CD4-positive, alpha-beta T cell treated with Interleukin-12 subunit alpha and Interleukin-12 subunit beta, for 1 hour (primary cell): Measurements from ENCODE around the gene FOXJ3.

Experiments
- DNase-seq: peaks from one replicate; pipeline ENCODE4 v3.0.0-alpha.2; 2020

The FOXJ3 gene

GRCh38 chr1:42302034-42302433, 33.0 kb downstream of the FOXJ3 start:
- no peak for DNase-seq

- DNase-seq: no peak
Observed at GRCh38 chr1:42298520-42298919, 36.5 kb downstream of the FOXJ3 start.

- DNase-seq: no peak
Observed at GRCh38 chr1:42295816-42296215, 39.2 kb downstream of the FOXJ3 start.

GRCh38 chr1:42290130-42290529, 44.9 kb downstream of the FOXJ3 start:
- no peak for DNase-seq

- no peak for DNase-seq
Observed at GRCh38 chr1:42288311-42288985, 46.6 kb downstream of the FOXJ3 start.

- no peak for DNase-seq
Observed at GRCh38 chr1:42282867-42283583, 52.0 kb downstream of the FOXJ3 start.

GRCh38 chr1:42282024-42282579, 52.9 kb downstream of the FOXJ3 start:
- no peak for DNase-seq

- DNase-seq: no peak
Observed at GRCh38 chr1:42280821-42281220, 54.2 kb downstream of the FOXJ3 start.

GRCh38 chr1:42279055-42279454, 56.0 kb downstream of the FOXJ3 start:
- DNase-seq: no peak

GRCh38 chr1:42272920-42273319, 62.1 kb downstream of the FOXJ3 start:
- DNase-seq: no peak

- DNase-seq: no peak
Observed at GRCh38 chr1:42267904-42268303, 67.1 kb downstream of the FOXJ3 start.

GRCh38 chr1:42266253-42267135, 68.5 kb downstream of the FOXJ3 start:
- no peak for DNase-seq

GRCh38 chr1:42264511-42265190, 70.4 kb downstream of the FOXJ3 start:
- no peak for DNase-seq

- DNase-seq: no peak
Observed at GRCh38 chr1:42263019-42263418, 72.0 kb downstream of the FOXJ3 start.

GRCh38 chr1:42260376-42261070, 74.5 kb downstream of the FOXJ3 start:
- no peak for DNase-seq

- no peak for DNase-seq
Observed at GRCh38 chr1:42259739-42260064, 75.3 kb downstream of the FOXJ3 start.

- no peak for DNase-seq
Observed at GRCh38 chr1:42259059-42259738, 75.8 kb downstream of the FOXJ3 start.

- DNase-seq: no peak
Observed at GRCh38 chr1:42258218-42258617, 76.8 kb downstream of the FOXJ3 start.

- DNase-seq: no peak
Observed at GRCh38 chr1:42251042-42251441, 84.0 kb downstream of the FOXJ3 start.

GRCh38 chr1:42250164-42250563, 84.9 kb downstream of the FOXJ3 start:
- DNase-seq: no peak

- DNase-seq: no peak
Observed at GRCh38 chr1:42240966-42241755, 93.9 kb downstream of the FOXJ3 start.
